NCI-H128 (cell line): ENCODE results near the gene NAV1.

Experiments used
- DNase-seq: peaks from one replicate; lab custom pipeline; 2025; ENCODE audit not compliant: unreplicated experiment; lab: John Stamatoyannopoulos, UW

NAV1 gene

GRCh38 chr1:201585901-201586300 is 47.0 kb downstream of the NAV1 start:
- DNase-seq: no peak

- DNase-seq: no peak
Observed at GRCh38 chr1:201586806-201587205, 47.9 kb downstream of the NAV1 start.

- no peak for DNase-seq
Observed at GRCh38 chr1:201587729-201588128, 48.8 kb downstream of the NAV1 start.
